CD4-positive, CD25-positive, alpha-beta regulatory T cell (primary cell): ENCODE results near the gene GPATCH2L. TPM values are rescaled to one million over a fixed set of nuclear protein-coding genes. Genes with fewer than 3 reads are reported as not detected.

Experiments used
- ATAC-seq, 2 donors: fragments of 150-1000 bp; cut with Tn5 transposase; one replicate each; pipeline ENCODE4 v1.10.0; 2021; ENCODE audit warnings: low read depth in 2 of 2, moderate number of reproducible peaks in 2 of 2, moderate library complexity in 1 of 2
- DNase-seq, 3 donors: peaks; one replicate each; pipeline versions ENCODE4 v3.0.0 to v3.0.0-alpha.2; 2012 to 2022; ENCODE audit warnings: mixed read lengths in 1 of 3
- H3K27ac ChIP-seq: one replicate; pipeline ENCODE4 v1.7.0; 2013; ENCODE audit warnings: mild to moderate bottlenecking, low read length; ENCODE audit not compliant: insufficient read depth, poor library complexity, severe bottlenecking
- H3K27me3 ChIP-seq: one replicate; pipeline ENCODE4 v1.7.0; 2013; ENCODE audit warnings: low read length; ENCODE audit not compliant: control insufficient read depth, insufficient read depth
- H3K36me3 ChIP-seq: one replicate; pipeline ENCODE4 v1.7.0; 2013; ENCODE audit warnings: mild to moderate bottlenecking, low read length, moderate library complexity; ENCODE audit not compliant: control insufficient read depth, insufficient read depth
- H3K4me1 ChIP-seq: 2 replicates; pipeline ENCODE4 v1.7.0; 2013; ENCODE audit warnings: mild to moderate bottlenecking, low read length; ENCODE audit not compliant: insufficient read depth, control insufficient read depth, poor library complexity, severe bottlenecking
- H3K4me3 ChIP-seq: one replicate; pipeline ENCODE4 v1.7.0; 2013; ENCODE audit warnings: low read depth, mild to moderate bottlenecking, low read length, moderate library complexity
- H3K9me3 ChIP-seq, 2 experiments: 1 replicate in 1 of 2; 2 replicates in 1 of 2; pipeline ENCODE4 v1.7.0; 2013; ENCODE audit warnings: low read length in 2 of 2, mild to moderate bottlenecking in 1 of 2, moderate library complexity in 1 of 2; ENCODE audit not compliant: control insufficient read depth in 2 of 2
- H3K27ac Mint-ChIP-seq, 3 donors: one replicate each; pipeline ENCODE4 v1.8.0; 2020 to 2022; ENCODE audit warnings: mild to moderate bottlenecking in 3 of 3, mixed read lengths in 3 of 3, moderate library complexity in 2 of 3
- H3K27me3 Mint-ChIP-seq: one replicate; pipeline ENCODE4 v1.8.0; 2022; ENCODE audit warnings: mild to moderate bottlenecking, mixed read lengths
- H3K36me3 Mint-ChIP-seq: one replicate; pipeline ENCODE4 v1.8.0; 2020; ENCODE audit warnings: mixed read lengths
- H3K4me1 Mint-ChIP-seq, 4 donors: one replicate each; pipeline ENCODE4 v1.8.0; 2020 to 2022; ENCODE audit warnings: mixed read lengths in 4 of 4, mild to moderate bottlenecking in 1 of 4
- H3K4me3 Mint-ChIP-seq, 4 donors: one replicate each; pipeline ENCODE4 v1.8.0; 2020 to 2022; ENCODE audit warnings: mild to moderate bottlenecking in 4 of 4, mixed read lengths in 4 of 4, moderate library complexity in 3 of 4
- H3K9me3 Mint-ChIP-seq, 7 donors: one replicate each; pipeline ENCODE4 v1.8.0; 2020 to 2022; ENCODE audit warnings: mixed read lengths in 7 of 7, mild to moderate bottlenecking in 3 of 7, moderate library complexity in 2 of 7
- polyA plus RNA-seq, 4 donors: library from polyadenylated mRNA; unstranded; fragments of 300-500 nt; fragmentation: Illumina TruSeq; gene quantifications; one replicate each; pipeline ENCODE4 v1.2.3, GENCODE V29; 2021
- total RNA-seq: library from RNA; stranded (reverse); gene quantifications from one replicate; pipeline ENCODE4 v1.2.3, GENCODE V29; 2022

GPATCH2L gene
- total and polyA plus RNA-seq, 5 donors from 2014 or later = 8.7 to 99.9 (median 12.4) TPM

- Histone ChIP-seq H3K27ac (no peak overlapping the region), H3K4me3 (no peak overlapping the region), H3K27me3 (no peaks in the 10 kb centered on the region), H3K36me3 (peaks cover 70% of the 10 kb centered on the region), H3K4me1 (peaks cover 7% of the 10 kb centered on the region), H3K9me3 (no peaks in the 10 kb centered on the region)
- no peak overlapping the region for H3K4me3 Mint-ChIP-seq
- peaks cover 56% of the 10 kb centered on the region for H3K36me3 Mint-ChIP-seq
- H3K27me3 Mint-ChIP-seq = no peaks in the 10 kb centered on the region
- no peak for ATAC-seq
- peaks cover 13 to 39% (median 22%) of the 10 kb centered on the region in 4 donors for H3K4me1 Mint-ChIP-seq
- H3K9me3 Mint-ChIP-seq = peaks cover 0 to 2% (median 0%) of the 10 kb centered on the region in 7 donors
- no peak for DNase-seq
- H3K27ac Mint-ChIP-seq = no peak overlapping the region
Observed at GRCh38 chr14:76168531-76168930, 16.8 kb downstream of the GPATCH2L start.

GRCh38 chr14:76169776-76170175, 18.1 kb downstream of the GPATCH2L start:
- H3K27me3 ChIP-seq = no peaks in the 10 kb centered on the region
- H3K9me3 ChIP-seq = no peaks in the 10 kb centered on the region
- no peak overlapping the region for H3K27ac Mint-ChIP-seq
- H3K36me3 Mint-ChIP-seq = peaks cover 47% of the 10 kb centered on the region
- ATAC-seq (no peak), DNase-seq (no peak)
- H3K9me3 Mint-ChIP-seq = peaks cover 0 to 2% (median 0%) of the 10 kb centered on the region in 7 donors
- peaks cover under 1% of the 10 kb centered on the region for H3K4me1 ChIP-seq
- no peak overlapping the region for H3K4me3 Mint-ChIP-seq
- peaks cover 4 to 30% (median 16%) of the 10 kb centered on the region in 4 donors for H3K4me1 Mint-ChIP-seq
- no peak overlapping the region for H3K27ac ChIP-seq
- H3K27me3 Mint-ChIP-seq = no peaks in the 10 kb centered on the region
- no peak overlapping the region for H3K4me3 ChIP-seq
- H3K36me3 ChIP-seq = peaks cover 79% of the 10 kb centered on the region

- no peak overlapping the region for H3K4me3 ChIP-seq
- H3K27me3 ChIP-seq = no peaks in the 10 kb centered on the region
- peaks cover 90% of the 10 kb centered on the region for H3K36me3 ChIP-seq
- H3K27me3 Mint-ChIP-seq = no peaks in the 10 kb centered on the region
- no peak overlapping the region for H3K4me3 Mint-ChIP-seq
- no peak for DNase-seq
- H3K27ac ChIP-seq = no peak overlapping the region
- H3K27ac Mint-ChIP-seq = no peak overlapping the region
- no peak for ATAC-seq
- H3K9me3 ChIP-seq = no peaks in the 10 kb centered on the region
- peaks cover 0 to 13% (median 3%) of the 10 kb centered on the region in 4 donors for H3K4me1 Mint-ChIP-seq
- peaks cover 58% of the 10 kb centered on the region for H3K36me3 Mint-ChIP-seq
- no peaks in the 10 kb centered on the region for H3K9me3 Mint-ChIP-seq
- H3K4me1 ChIP-seq = no peaks in the 10 kb centered on the region
Observed at GRCh38 chr14:76174982-76175381, 23.3 kb downstream of the GPATCH2L start.

GRCh38 chr14:76175942-76176341, 24.2 kb downstream of the GPATCH2L start:
- no peak for DNase-seq
- Mint-ChIP-seq H3K9me3 (no peaks in the 10 kb centered on the region), H3K27ac (no peak overlapping the region), H3K4me1 (peaks cover 0 to 6% (median 2%) of the 10 kb centered on the region in 4 donors), H3K36me3 (peaks cover 58% of the 10 kb centered on the region), H3K4me3 (no peak overlapping the region), H3K27me3 (no peaks in the 10 kb centered on the region)
- no peak for ATAC-seq
- Histone ChIP-seq H3K27ac (no peak overlapping the region), H3K4me3 (no peak overlapping the region), H3K9me3 (no peaks in the 10 kb centered on the region), H3K36me3 (peaks cover 87% of the 10 kb centered on the region), H3K4me1 (no peaks in the 10 kb centered on the region), H3K27me3 (no peaks in the 10 kb centered on the region)

- ATAC-seq = no peak
- no peak overlapping the region for H3K27ac ChIP-seq
- Mint-ChIP-seq H3K27ac (no peak overlapping the region), H3K36me3 (peaks cover 58% of the 10 kb centered on the region), H3K9me3 (no peaks in the 10 kb centered on the region), H3K27me3 (no peaks in the 10 kb centered on the region), H3K4me1 (peaks cover 0 to 16% (median 10%) of the 10 kb centered on the region in 4 donors), H3K4me3 (no peak overlapping the region)
- no peak overlapping the region for H3K4me3 ChIP-seq
- no peaks in the 10 kb centered on the region for H3K4me1 ChIP-seq
- H3K9me3 ChIP-seq = no peaks in the 10 kb centered on the region
- peaks cover 78% of the 10 kb centered on the region for H3K36me3 ChIP-seq
- peak in 1 of 3 donors; percentile 27 for DNase-seq
- no peaks in the 10 kb centered on the region for H3K27me3 ChIP-seq
Observed at GRCh38 chr14:76181546-76181945, 29.8 kb downstream of the GPATCH2L start.

GRCh38 chr14:76186308-76187027, 34.7 kb downstream of the GPATCH2L start:
- no peak overlapping the region for H3K27ac Mint-ChIP-seq
- ATAC-seq = no peak
- no peak overlapping the region for H3K4me3 Mint-ChIP-seq
- no peak for DNase-seq
- H3K4me3 ChIP-seq = no peak overlapping the region
- H3K36me3 ChIP-seq = peaks cover 59% of the 10 kb centered on the region
- H3K27me3 Mint-ChIP-seq = no peaks in the 10 kb centered on the region
- H3K4me1 Mint-ChIP-seq = peaks cover 6 to 23% (median 16%) of the 10 kb centered on the region in 4 donors
- H3K9me3 ChIP-seq = no peaks in the 10 kb centered on the region
- no peaks in the 10 kb centered on the region for H3K4me1 ChIP-seq
- no peaks in the 10 kb centered on the region for H3K27me3 ChIP-seq
- peaks cover 51% of the 10 kb centered on the region for H3K36me3 Mint-ChIP-seq
- no peaks in the 10 kb centered on the region for H3K9me3 Mint-ChIP-seq
- no peak overlapping the region for H3K27ac ChIP-seq

GRCh38 chr14:76191297-76191696, 39.6 kb downstream of the GPATCH2L start:
- DNase-seq = no peak

GRCh38 chr14:76193696-76194095, 42.0 kb downstream of the GPATCH2L start:
- no peaks in the 10 kb centered on the region for H3K9me3 ChIP-seq
- H3K36me3 Mint-ChIP-seq = peaks cover 58% of the 10 kb centered on the region
- no peaks in the 10 kb centered on the region for H3K9me3 Mint-ChIP-seq
- H3K27me3 ChIP-seq = no peaks in the 10 kb centered on the region
- H3K4me3 Mint-ChIP-seq = no peak overlapping the region
- ATAC-seq (no peak), DNase-seq (no peak)
- no peak overlapping the region for H3K27ac ChIP-seq
- no peak overlapping the region for H3K4me3 ChIP-seq
- H3K27ac Mint-ChIP-seq = peak overlapping the region in 1 of 3 donors; percentile 9
- peaks cover 82% of the 10 kb centered on the region for H3K36me3 ChIP-seq
- H3K4me1 Mint-ChIP-seq = peaks cover 4 to 10% (median 6%) of the 10 kb centered on the region in 4 donors
- no peaks in the 10 kb centered on the region for H3K27me3 Mint-ChIP-seq
- no peaks in the 10 kb centered on the region for H3K4me1 ChIP-seq

More at GRCh38 chr14:76191297-76191696, 39.6 kb downstream of the GPATCH2L start:
- Mint-ChIP-seq H3K4me3 (no peak overlapping the region), H3K27ac (no peak overlapping the region), H3K9me3 (no peaks in the 10 kb centered on the region), H3K27me3 (no peaks in the 10 kb centered on the region), H3K4me1 (peaks cover 4 to 16% (median 8%) of the 10 kb centered on the region in 4 donors), H3K36me3 (peaks cover 64% of the 10 kb centered on the region)
- peaks cover 66% of the 10 kb centered on the region for H3K36me3 ChIP-seq
- H3K4me3 ChIP-seq = no peak overlapping the region
- H3K9me3 ChIP-seq = no peaks in the 10 kb centered on the region
- H3K4me1 ChIP-seq = no peaks in the 10 kb centered on the region
- no peak for ATAC-seq
- no peaks in the 10 kb centered on the region for H3K27me3 ChIP-seq
- H3K27ac ChIP-seq = no peak overlapping the region
